ENCODE results near the gene PPP4C. TPM values are rescaled to one million over a fixed set of nuclear protein-coding genes. Genes with fewer than 3 reads are reported as not detected.

PPP4C gene
- total and polyA plus RNA-seq, 8 donors: 21.7 to 53.7 (median 28.6) TPM

DNA sequence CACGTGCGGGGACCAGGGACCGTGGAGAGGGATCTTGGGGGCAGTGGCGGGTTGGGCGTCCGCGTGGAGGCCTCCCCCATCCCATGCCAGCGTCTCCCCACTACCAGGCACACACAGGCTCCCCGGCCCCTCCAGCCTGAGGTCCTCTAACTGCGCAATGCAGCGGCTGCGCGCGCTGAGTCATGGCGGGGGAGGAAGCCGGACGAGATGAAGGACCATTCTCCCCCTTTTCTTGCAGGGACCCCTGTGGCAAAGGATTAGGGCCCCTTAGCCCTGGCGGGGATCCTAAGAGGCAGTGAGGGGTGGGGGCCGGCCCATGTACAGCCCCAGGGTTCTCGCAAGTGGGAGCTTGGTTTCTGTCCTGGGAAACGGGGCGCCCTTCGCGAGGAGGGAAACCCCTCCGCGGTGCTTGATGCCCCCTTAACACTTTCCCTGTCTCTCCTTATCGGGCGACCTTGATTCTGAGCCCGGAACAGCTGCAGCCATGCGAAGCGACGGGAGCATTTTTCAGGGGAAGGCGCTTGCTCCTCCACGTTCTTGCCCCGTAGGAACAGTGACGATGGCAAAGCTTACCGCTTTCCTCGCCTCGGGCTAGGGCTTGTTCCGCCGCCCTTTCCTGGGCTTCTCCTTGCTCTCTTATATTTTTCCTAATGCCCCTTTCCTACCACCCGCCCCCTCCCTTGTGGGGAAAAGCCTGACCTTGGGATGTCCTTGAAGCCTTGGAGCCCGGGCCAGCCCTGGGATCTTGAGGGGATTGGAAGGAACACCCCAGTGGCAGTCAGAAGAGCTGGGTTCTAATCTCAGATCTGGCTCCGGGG, 9.6 kb upstream of the PPP4C start:
- Histone ChIP-seq H3K27ac (peak overlapping the region; percentile 88 to 99 (median 98)), H3K27me3 (no peaks in the 10 kb centered on the region), H3K4me3 (peak overlapping the region; percentile 73 to 94 (median 81)), H3K36me3 (peaks cover 18 to 40% (median 29%) of the 10 kb centered on the region in 3 donors), H3K4me1 (peaks cover 3 to 19% (median 13%) of the 10 kb centered on the region in 3 donors), H3K9me3 (no peaks in the 10 kb centered on the region)
- WGBS, 2 donors: 0% methylated on average over 42 to 44 of the region's 44 CpGs
- ATAC-seq: peak; percentile 9 to 18 (median 12)
- no peak for FAIRE-seq
- intact Hi-C loops (cut with DNase I): no loop called here
- TF ChIP-seq, protein P1, sequence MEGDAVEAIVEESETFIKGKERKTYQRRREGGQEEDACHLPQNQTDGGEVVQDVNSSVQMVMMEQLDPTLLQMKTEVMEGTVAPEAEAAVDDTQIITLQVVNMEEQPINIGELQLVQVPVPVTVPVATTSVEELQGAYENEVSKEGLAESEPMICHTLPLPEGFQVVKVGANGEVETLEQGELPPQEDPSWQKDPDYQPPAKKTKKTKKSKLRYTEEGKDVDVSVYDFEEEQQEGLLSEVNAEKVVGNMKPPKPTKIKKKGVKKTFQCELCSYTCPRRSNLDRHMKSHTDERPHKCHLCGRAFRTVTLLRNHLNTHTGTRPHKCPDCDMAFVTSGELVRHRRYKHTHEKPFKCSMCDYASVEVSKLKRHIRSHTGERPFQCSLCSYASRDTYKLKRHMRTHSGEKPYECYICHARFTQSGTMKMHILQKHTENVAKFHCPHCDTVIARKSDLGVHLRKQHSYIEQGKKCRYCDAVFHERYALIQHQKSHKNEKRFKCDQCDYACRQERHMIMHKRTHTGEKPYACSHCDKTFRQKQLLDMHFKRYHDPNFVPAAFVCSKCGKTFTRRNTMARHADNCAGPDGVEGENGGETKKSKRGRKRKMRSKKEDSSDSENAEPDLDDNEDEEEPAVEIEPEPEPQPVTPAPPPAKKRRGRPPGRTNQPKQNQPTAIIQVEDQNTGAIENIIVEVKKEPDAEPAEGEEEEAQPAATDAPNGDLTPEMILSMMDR (IDR thresholded peaks at IDR 0.05): no peak
- DNase-seq: peak in 5 of 6 donors; percentile 34 to 76 (median 57)

DNA sequence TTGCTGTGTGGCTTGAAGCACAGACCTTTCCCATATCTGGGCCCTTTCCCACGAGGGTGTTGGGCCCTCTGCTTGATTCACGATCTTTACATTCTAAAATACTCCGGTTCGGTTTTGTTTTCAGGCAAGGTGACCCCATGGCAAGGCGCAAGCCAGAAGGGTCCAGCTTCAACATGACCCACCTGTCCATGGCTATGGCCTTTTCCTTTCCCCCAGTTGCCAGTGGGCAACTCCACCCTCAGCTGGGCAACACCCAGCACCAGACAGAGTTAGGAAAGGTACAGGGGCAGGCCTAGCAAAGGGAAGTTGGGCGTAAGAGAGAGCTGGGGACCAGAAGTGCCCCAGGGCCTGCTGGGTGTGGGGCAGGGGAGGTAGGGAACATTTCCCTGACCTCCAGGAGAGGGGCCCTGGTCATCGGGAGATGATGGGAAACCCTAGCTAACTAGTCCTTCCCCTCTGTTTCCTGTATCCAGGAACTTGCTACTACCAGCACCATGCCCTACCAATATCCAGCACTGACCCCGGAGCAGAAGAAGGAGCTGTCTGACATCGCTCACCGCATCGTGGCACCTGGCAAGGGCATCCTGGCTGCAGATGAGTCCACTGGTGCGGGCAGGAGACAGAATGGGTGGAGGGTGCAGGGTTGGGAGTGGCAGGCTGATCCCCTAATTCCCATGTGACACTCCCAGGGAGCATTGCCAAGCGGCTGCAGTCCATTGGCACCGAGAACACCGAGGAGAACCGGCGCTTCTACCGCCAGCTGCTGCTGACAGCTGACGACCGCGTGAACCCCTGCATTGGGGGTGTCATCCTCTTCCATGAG, 8.8 kb upstream of the PPP4C start:
- no peaks in the 10 kb centered on the region for H3K27me3 ChIP-seq
- TF ChIP-seq, protein P1 (IDR thresholded peaks at IDR 0.05): no peak
- intact Hi-C loops (cut with DNase I): no loop called here
- peaks cover 18 to 40% (median 29%) of the 10 kb centered on the region in 3 donors for H3K36me3 ChIP-seq
- H3K4me3 ChIP-seq: peak overlapping the region; percentile 73 to 94 (median 81)
- H3K9me3 ChIP-seq: no peaks in the 10 kb centered on the region
- H3K27ac ChIP-seq: peak overlapping the region in 3 of 4 donors; percentile 88 to 99 (median 99)
- ATAC-seq (no peak), FAIRE-seq (no peak), DNase-seq (peak in 4 of 6 donors; percentile 25 to 70 (median 52))
- H3K4me1 ChIP-seq: peaks cover 3 to 19% (median 13%) of the 10 kb centered on the region in 3 donors
- 26 to 31% methylated on average over 21 of the region's 21 CpGs for WGBS, 2 donors

DNA sequence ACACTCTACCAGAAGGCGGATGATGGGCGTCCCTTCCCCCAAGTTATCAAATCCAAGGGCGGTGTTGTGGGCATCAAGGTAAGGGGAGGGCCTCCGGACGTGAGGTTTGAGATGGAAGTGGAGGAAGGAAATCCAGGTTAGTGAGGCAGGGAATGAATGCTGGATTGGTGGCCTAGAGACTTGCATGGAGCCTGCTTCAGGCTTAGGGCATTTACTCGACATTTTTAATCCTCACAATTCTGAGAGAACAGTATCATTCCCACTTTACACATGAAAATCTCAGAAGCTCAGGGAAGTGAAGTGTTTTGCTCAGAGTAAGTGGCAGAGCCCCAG, 8.2 kb upstream of the PPP4C start:
- WGBS, 2 donors: 75 to 84% methylated on average over 6 of the region's 6 CpGs
- Histone ChIP-seq H3K36me3 (peaks cover 18 to 40% (median 34%) of the 10 kb centered on the region in 3 donors), H3K4me3 (peak overlapping the region in 1 of 4 donors; percentile 80), H3K9me3 (no peaks in the 10 kb centered on the region), H3K27me3 (no peaks in the 10 kb centered on the region), H3K27ac (no peak overlapping the region), H3K4me1 (peaks cover 3 to 19% (median 13%) of the 10 kb centered on the region in 3 donors)
- intact Hi-C loops (cut with DNase I): no loop called here
- TF ChIP-seq, protein P1 (IDR thresholded peaks at IDR 0.05): no peak
- no peak for ATAC-seq
- DNase-seq: no peak
- no peak for FAIRE-seq

DNA sequence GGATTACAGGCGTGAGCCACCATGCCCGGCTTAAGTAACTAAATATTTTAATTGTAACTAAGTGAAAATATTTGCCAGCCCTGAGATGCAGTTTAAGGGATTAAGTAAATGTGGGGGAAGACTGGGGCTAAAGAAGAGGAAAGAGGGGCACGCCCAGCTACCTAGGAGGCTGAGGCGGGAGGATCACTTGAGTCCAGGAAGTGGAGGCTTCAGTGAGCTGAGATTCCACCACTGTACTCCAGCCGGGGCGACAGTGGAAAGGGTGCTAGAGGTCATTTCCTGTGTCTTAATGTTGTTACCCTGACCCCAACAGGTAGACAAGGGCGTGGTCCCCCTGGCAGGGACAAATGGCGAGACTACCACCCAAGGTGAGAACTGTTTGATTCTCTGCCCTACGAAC, 7.5 kb upstream of the PPP4C start:
- intact Hi-C loops (cut with DNase I): no loop called here
- 85 to 91% methylated on average over 9 of the region's 9 CpGs for WGBS, 2 donors
- Histone ChIP-seq H3K27ac (peak overlapping the region in 1 of 4 donors; percentile 8), H3K4me3 (no peak overlapping the region), H3K27me3 (no peaks in the 10 kb centered on the region), H3K4me1 (peaks cover 3 to 17% (median 11%) of the 10 kb centered on the region in 3 donors), H3K36me3 (peaks cover 18 to 40% (median 34%) of the 10 kb centered on the region in 3 donors), H3K9me3 (no peaks in the 10 kb centered on the region)
- ATAC-seq: no peak
- TF ChIP-seq, protein P1 (IDR thresholded peaks at IDR 0.05): no peak
- DNase-seq: no peak
- FAIRE-seq: no peak

All from pancreas (tissue), 10 donors.